ENCODE results near the gene NTM.
A peak's percentile ranks its signal among the peaks of the same experiment; 100 is the strongest.
"Not testable (repeated sequence)": the region's sequence is repeated elsewhere in the genome, so short reads cannot be mapped to it uniquely, and the experiment has no call there.

NTM gene

DNA sequence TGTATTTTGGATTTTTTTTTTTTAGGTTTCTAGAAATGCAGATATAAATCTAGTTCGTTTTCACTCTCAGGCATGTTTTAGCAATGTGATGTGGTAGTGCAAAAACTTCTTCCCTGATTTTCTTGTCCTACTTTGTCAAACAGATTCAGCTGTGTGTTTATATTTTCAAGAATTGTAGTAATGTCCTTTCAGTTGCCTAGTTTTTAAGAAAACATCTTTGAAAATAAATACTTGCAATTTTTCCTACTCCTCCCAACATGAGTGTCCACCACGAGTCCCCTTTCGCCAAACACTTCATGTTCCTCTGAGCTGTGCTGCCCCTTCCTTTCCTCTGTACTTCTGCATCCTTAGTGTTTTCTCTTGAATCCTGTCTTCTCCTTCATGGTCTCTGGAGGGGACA is 686.9 kb downstream of the NTM start:
- no peak for DNase-seq

DNA sequence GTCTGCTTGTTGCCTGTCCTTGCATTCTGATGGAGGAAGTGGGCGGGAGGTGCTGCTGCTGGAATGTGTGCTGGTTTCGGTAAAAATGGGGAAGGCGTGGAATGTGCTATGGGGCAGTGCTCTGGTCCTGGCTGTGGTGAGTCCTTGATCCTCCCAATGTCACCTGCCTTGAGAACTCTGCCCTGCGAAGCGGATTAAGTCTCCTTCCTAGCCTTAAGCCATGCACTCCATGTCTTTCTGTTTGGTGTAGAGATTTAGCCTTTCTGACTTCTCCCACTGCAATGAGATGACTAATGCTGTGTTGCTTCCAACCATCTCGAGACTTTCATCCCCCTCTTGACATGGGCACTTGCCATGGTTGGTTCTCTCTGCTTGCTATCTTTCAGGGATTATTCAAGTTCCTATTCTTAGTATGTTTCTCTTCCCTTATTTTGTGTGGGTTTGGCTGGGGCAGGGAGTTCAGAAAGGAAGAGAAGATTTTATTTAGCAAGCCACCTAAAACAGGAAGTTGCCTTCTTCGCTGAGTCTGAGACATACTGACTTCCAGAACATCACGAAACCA is 687.9 kb downstream of the NTM start:
- DNase-seq = peak; percentile 78

DNA sequence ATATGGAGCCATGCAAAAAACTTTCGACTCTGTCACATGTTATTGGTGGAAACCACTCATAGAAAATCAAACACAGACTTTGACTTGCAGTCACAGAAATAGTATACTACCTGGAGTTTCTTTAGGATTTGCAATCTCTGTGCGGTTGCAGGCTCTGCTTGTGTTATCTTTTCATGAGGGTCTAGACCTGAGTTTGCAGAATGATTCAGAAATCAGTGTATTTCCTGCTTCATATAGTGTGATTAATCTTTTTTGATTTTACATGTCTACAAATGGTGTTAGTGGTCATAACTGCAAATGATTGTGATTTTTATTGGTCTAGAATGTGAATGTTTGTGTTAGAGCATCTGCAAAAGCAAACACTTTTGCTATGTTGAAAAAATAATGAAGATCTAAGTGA is 690.2 kb downstream of the NTM start:
- DNase-seq = no peak

- no peak for DNase-seq
Measured at GRCh38 chr11:132062031-132062430, 691.6 kb downstream of the NTM start.

DNA sequence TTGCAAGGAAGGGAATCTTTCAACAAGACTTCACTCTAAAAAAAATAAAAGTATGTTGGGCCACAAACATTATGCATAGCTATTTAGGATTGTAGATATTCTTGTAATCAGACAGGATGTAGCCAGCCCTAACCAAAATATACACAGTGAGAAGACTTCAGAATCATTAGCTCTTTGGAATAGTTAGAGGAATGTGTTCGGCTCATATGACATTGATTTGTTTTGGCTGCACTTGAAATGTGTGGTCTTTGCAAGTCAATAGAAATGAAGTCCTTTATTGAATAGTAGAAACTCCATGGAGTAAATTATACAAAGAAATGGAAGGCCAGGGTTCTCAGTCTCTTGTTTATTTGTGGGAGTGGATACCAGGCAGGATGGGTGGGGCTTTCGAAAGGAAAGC is 692.1 kb downstream of the NTM start:
- DNase-seq = peak; percentile 77

DNA sequence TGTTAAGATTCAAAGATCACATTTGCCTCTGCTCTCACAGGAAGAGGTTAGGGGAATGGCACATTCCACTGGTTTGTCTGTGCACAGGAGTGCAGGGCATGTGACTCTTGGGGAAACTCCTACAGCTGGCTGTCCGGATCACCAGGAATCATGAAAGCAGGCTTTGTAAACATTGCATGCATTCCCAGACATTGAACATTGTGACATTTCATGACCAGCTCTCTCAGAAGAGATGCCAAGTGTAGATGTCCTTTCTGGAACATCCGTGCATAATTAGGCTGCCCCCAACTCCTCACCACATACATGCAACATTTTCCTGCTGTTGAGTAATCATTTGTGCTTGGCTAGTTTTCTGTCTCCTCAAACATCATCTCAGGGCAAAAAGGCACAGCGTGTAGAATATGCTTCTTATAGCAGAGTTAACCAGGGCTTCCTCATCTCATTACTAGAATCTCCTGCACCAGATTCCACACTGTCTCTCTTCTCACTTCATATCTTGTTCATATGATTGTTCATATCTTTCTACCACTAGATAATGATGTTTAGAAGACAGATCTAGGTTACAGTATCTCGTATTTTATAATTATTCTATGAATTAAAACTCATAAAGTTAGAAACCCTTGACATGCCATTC is 694.7 kb downstream of the NTM start:
- peak; percentile 100 for DNase-seq

DNA sequence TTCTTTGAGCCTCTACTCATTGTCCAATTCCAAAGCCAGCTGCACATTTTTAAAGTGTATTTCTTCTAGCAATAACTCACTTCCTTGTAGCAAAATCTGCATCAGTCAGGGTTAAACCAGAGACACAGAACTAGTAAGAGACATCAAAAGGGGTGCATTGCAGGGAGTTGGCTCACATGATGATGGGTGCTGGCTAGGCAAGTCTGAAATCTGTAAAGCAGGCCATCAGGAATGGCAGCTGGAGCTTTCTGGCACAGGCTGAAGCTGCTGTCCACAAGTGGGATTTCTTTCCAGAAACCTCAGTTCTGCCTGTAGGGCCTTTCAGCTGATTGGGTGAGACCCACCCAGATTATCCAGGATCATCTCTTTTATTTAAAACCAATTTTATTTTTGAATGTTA is 698.1 kb downstream of the NTM start:
- peak; percentile 65 for DNase-seq

DNA sequence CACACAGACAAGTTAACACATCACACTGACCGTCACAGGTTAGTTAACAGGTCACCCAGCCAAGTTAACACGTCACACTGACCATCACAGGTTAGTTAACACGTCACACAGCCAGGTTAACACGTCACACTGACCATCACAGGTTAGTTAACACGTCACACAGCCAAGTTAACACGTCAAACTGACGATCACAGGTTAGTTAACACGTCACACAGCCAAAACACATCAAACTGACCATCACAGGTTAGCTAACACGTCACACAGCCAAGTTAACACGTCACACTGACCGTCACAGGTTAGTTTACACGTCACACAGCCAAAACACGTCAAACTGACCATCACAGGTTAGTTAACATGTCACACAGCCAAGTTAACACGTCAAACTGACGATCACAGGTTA is 699.2 kb downstream of the NTM start:
- DNase-seq = not testable (repeated sequence)

DNA sequence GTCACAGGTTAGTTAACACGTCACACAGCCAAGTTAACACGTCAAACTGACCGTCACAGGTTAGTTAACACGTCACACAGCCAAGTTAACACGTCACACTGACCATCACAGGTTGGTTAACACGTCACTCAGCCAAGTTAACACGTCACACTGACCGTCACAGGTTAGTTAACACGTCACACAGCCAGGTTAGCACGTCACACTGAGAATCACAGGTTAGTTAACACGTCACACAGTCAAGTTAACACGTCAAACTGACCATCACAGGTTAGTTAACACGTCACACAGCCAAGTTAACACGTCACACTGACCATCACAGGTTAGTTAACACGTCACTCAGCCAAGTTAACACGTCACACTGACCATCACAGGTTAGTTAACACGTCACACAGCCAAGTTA is 700.5 kb downstream of the NTM start:
- DNase-seq = not testable (repeated sequence)

DNA sequence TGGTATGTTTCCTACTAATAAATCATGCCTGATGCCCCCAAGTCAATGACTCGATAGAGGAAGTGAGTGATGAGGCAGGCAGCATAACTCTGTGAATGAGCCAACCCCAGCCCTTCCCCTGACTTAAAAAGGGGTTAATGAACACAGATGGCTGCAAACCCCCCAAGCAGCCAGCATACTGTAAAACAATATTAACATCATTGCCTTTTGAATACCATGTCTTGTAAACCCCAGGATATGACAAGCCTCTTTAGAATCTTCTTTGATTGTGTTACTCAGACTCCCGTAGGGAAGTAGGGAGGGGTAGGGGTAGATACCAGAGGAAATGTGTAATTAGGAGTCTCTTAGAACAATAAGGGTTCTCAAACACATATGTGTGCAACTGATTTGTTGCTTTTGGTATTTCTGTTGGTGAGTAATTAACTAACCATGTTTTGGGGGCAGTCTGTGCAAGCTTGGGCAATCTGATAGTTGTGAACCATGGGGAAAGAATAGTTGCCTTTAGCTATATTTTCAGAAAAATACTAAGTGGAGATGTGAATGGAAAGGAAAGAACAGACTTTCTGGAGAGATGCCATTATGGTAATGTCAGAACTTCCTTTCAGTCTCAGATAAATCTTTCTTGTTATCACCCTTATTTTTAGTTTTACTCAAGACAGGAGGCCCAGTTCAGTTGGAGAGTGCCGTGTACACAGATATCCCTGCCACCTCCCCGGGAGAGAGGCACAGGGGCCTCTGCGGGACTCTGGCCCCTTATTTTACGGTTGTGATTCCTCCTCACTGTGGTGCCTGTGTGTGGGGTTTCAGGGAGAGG is 701.8 kb downstream of the NTM start:
- DNase-seq = peak; percentile 99

- DNase-seq = no peak
Measured at GRCh38 chr11:132072858-132073211, 702.4 kb downstream of the NTM start.

- DNase-seq = no peak
Measured at GRCh38 chr11:132073787-132074186, 703.4 kb downstream of the NTM start.

GRCh38 chr11:132075447-132075846 is 705.0 kb downstream of the NTM start:
- DNase-seq = no peak

DNA sequence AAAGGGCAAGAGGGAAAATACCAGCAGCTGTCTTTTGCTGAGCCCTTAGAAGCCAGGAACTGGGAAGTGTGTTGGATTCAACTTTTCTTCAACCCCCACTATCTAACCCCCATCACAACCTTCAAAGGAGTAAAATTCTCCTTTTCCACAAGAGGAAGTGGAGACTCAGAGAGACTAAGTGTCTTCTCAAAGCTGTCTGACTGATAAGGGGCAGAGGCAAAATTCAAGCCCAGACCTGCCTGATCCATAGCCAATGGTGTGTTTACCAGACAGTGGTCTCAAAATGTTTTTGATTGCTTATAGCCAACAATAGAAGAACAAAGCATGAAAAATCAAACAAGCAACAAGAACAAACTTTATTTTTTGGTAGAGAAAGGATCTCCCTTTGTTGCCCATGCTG is 707.0 kb downstream of the NTM start:
- DNase-seq = no peak

DNA sequence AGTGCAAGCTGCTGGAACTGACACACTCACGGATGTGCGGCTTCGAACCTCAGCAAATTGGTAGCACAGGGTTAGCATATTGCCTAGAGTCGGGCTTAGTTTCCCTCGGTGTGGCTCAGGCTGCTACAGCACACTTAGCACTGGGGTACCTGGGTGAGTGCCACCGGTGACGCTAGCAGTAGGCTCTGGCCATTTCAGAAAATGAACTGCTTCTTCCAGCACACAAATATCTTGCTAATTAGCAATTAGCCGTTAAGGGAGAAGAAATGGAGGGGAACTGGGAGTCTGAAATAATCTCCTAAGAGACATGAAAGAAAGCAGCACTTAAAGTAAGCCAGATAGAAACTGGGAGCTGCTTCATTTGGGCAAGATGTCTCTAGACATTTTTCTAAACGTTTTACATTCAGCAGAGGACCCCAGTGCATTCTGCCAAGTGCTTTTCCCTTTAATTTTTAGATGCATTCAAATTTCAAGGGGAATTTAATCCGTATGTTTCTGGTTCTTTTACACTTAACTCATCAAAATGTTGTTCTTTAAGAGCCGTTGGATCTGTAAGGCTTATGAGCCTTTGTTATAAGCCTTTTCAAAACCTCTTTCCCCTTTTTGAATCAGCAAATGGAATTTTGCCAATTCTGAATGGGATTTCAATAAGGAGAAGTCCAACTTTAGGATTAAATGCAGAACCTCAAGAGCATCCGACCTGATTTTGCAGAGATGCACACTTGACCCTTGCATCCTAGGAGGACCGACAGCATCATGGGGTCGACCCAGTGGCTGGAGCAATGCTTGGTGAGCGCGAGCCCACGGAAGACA is 708.1 kb downstream of the NTM start:
- DNase-seq = no peak

DNA sequence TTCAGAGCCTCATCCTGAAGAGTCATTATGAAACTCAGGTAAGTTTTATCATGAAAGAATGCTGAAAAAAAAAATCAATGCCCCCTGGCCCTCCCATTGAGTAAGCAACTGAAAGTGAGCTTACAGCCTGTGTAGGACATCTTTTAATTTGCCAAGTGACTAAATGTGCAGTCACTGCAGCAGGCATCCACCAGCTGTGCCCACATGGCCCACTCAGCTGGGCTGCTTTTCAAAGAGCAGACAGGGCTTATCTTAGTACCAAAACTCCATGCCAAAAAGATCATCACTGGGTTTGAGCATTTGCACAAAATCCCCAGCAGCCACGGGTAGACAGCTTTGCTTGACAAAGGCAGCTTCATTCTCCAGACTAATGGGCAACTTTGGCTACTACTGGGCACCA is 709.7 kb downstream of the NTM start:
- no peak for DNase-seq

- no peak for DNase-seq
Measured at GRCh38 chr11:132082566-132082965, 712.2 kb downstream of the NTM start.

GRCh38 chr11:132084433-132084832 is 714.0 kb downstream of the NTM start:
- no peak for DNase-seq

GRCh38 chr11:132087148-132087547 is 716.7 kb downstream of the NTM start:
- no peak for DNase-seq

DNA sequence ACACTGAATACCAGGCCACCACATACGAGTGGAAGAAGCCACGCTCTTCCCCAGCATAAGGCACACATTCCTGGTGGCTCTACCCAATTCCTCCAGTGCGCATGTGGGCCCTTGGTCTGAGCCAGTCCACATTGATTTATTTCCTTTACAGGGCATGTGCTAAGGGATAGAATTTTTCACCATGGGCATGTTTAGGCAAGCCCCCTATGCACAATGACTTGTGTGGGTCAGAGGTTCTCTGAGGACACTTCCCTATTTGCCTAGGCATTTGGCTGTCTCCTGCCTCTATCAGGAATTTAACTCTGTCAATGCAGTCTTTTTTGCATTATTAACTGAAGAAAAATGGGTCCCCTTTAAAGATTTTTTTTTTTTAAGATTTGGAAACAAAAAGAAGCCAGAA is 718.1 kb downstream of the NTM start:
- DNase-seq = no peak

GRCh38 chr11:132093536-132094259 is 723.3 kb downstream of the NTM start:
- DNase-seq = no peak

- DNase-seq = no peak
Measured at GRCh38 chr11:132094598-132094997, 724.2 kb downstream of the NTM start.
